HG02642 (cell line): ENCODE data around the gene PAFAH1B2.
"Not testable (repeated sequence)": the region's sequence is repeated elsewhere in the genome, so short reads cannot be mapped to it uniquely, and the experiment has no call there.

ENCODE experiments used
- ATAC-seq: cut with Tn5 transposase; IDR thresholded peaks from one replicate; pipeline ENCODE4 v1.9.1; 2021; ENCODE audit warnings: mild to moderate bottlenecking; ENCODE audit not compliant: unreplicated experiment, poor library complexity

The PAFAH1B2 gene, protein sequence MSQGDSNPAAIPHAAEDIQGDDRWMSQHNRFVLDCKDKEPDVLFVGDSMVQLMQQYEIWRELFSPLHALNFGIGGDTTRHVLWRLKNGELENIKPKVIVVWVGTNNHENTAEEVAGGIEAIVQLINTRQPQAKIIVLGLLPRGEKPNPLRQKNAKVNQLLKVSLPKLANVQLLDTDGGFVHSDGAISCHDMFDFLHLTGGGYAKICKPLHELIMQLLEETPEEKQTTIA

DNA sequence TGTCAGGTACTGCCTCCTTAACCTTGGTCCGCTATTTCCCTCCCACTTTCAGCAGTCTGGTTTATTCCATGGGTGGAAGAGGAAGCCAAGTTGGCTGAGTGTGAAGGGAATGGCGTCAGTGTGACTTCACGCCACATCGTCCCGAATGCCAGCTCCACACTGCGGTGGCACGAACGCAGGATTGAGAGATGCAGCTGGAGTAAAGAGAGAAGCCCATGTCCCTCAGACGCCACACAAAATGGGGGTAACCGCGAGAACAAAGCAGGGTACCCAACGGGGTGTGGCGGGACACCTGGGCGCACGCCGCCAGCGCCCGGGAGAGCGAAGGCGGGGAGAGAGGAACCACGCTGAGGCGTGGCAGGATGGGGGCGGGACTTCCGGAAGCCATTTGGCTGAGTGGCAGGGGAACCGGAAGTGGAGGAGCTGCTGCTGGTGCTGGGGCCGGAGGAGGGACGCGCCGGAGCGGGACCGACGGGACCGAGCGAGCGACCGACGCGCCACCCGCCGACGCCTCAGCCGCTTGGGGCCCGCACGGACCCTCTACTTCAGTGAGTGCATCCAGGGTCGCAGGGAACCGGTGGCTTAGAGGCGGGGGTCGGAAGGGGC, at the start of gene PAFAH1B2:
Gene PAFAH1B2, plus strand, starts transcription at position 417 of the 606 bp plus-strand sequence. CDS start 8,161 bp downstream, outside the sequence.
- peak; percentile 96 for ATAC-seq

DNA sequence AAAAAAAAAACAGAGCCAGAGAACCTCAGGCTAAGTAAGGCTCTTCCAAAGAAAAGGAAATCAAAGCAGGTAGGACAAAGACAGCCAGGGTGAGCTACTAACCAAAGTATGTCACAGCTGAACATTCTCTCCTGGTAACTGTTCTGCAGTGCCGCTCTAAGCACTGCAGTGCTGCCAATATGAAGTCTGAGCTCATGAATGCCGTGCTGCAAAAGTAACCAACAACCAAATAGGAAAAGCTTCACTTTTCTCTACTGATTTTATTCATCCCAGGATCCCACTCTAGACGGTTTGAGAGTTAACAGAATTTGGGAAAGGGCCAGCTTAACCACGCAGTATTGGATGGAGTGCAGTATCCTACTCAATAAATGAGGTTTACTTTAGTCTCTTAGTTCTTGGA, 49.3 kb upstream of the PAFAH1B2 start:
- ATAC-seq: no peak

DNA sequence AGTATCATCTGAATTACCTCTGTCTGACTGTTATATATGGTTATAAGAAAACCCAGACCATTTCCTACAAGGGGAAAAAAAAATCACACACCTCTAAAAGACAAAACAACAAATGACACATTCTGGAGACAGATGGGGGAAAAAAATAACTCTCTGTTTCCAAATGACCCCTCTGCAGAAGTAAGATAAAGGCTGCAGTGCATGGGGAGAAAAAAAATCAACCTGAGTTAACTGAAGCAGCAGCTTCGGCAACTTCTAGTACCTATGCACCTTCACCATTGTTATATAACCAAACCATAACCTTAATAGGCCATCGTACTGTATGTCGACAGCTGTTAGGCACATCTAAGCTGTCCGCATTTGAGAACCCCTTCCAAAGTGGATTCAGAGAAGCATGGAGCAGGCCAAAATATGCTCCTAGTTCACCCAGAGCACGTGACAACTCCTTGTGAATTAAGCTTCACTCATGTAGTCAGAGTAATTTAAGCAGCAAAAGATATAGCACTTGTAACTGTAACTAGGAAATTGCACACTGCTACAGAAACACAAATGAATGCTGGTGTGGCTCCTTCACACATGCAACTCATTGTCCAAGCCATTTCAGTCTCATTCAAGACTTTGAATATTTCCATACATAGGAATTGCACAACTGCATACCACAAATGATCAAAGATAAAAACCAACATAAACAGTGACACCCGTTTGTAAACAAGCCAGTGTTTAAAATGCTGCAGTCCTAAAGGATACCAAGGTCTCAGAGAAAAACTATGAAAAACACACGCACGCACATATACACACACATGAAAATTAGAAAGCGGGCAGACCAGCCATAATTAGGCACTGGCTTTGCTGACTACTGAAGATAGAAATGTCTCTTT, 48.6 kb upstream of the PAFAH1B2 start:
- no peak for ATAC-seq

DNA sequence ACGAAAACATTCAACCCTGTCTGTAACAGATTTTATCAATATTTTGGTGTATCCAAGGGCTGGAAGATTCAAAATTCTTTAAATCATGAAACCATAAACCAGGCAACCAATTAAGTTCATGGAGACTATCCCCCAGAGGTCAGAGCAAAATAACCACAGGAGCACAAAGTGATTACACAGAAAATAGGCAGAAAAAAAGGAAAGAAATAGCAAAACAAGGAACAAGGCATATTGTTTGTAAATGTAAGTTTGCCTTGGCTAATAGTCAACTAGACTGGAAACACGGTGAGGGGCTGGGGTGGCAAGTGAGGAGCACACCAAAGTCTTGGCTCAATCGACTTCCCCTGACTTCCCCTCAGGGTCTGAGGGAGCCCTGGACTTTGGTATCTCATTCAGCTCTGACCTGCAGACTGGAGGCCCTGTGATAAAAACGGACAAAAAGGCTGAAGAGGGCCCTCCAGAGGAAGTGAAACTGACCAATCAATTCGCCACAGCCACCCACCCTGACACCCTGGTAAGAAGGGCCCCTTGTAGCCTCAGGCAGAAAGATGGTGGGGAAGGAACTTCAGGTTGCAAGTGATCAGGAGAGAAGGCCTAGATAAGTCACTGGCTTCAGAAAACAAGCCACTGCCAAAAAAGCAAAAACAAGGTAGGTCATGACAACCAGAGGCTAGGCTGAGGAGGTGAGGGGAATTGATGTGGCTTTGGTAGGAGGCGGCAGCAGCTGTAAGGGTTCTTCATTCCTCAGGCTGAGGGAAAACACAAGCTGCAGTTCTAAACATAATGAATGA, 47.7 kb upstream of the PAFAH1B2 start:
- ATAC-seq: no peak

DNA sequence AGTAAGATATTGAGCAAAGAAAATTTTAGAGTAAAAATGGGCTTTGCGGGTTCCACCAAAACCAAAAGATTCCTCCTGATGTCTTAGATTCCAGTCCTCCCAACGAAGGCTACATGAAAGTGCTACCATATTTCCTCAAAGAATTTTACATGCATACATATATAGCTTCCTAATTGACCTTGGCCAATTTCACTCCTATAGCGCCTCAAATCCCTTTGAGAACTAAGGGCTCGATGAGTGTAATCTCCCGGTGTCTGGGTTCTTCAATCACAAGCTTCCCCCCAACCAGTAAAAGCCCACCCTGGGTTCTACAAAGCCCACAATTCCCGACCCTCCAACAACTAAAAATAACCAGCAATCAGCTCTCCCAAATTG, 47.1 kb upstream of the PAFAH1B2 start:
- no peak for ATAC-seq

DNA sequence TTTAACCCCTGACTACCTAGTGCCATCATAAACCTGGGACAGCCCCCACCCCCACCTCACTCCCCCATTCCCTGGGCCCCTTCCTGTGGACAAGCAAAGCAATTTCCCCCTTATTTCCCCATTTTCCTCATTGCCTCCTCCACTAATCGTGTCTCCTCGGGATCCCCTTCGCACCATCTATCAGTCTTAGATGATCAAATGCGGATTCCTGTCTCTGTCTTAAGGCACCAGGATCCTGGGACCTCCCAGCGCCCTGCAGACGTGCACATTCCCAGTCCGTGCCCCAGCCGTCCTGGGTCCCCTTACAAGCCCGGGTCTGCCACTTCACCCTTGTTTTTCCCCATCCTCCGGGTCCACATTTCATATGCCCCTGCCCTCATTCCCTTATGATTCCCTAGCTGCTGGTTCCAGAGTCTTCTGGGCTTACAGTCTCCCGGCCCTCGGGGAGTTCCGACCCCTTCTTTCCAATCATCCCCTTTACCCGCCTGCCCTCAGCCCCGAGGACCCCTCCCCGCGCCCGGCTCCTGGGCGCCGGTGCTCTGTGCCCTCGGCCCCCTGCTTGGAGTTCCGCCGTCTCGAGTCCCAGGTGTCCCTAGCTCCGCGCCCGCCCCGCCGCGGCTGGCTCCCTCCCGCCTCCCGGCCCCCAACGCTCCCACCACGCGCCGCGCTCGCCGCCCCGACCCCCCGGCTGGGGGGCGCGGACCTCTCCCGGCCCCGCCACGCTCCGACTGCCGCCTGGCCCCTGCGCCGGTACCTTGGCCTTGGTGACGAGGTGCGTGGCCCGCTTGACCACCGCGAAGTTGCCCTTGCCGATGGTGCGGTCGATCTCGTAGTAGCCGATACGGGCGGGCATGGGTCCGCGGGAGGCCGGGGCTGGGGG, 46.5 kb upstream of the PAFAH1B2 start:
- peak; percentile 36 for ATAC-seq

DNA sequence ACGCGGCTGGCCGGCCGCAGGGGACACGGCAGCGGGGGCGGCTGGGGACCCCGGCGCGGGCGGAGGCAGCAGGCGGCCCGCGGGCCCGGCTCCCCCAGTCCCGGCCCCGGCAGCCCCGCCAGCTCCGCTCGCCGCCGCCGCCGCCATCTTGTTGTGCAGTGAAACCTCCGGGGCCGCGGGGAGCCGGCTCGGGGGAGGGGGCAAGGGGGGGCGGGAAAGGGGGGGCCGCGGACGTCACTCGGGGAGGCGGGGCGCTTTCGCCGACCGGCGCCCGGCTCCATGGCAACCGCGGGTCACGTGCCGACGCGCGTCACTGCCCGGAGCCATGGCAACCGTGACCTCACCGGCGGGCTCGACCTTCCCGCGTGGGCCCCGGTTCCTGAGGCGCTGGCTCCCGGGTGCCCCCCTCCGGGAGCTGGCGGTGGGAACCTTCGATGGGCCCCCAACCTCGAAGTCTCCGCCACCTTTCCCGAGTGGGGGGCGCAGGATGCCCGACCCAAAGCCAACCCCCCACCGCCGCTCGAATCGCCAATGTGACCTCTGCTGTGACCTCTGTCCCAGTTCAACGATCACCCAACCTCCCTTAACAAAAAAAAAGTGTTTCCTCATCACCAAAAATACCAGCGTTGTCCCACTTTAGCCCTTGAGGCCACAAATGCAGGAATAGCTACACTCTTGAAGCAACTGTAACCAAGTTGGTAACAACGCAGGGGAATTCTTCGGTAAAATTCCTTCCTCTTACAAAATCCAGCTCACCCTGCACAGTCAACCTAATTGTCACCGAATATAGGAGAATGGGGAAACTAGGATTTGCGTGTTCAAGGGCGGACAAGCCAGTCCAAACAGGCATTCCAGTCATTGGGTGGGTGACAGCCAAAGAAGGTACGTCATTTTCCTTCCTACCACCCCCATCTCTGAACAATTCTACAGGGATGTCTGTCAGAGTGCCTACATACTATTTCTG, 45.5 kb upstream of the PAFAH1B2 start, which contains the start of gene SIK3:
Gene SIK3, minus strand, starts transcription at position 160 of the 964 bp plus-strand sequence. Its CDS starts 13 bp downstream, at position 147.
- ATAC-seq: peak; percentile 88

DNA sequence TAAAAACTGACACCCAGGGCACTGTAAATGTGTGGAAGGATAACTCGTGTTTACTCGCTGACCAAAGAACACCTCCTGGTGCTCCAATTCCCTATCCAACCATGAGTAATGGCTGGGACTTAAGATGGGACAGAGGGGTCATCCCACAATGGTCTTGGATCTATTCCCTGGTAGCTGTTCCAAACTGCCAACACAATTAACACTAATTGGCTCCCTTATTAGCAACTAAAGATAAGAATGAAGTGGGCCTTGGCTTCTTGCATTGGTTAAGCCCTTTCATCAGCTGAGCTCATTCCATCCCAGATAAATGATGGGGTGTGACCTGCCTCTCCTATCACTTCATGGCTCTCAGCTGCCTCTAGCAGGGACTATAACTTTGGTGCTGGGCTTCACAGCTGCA, 44.4 kb upstream of the PAFAH1B2 start:
- no peak for ATAC-seq

DNA sequence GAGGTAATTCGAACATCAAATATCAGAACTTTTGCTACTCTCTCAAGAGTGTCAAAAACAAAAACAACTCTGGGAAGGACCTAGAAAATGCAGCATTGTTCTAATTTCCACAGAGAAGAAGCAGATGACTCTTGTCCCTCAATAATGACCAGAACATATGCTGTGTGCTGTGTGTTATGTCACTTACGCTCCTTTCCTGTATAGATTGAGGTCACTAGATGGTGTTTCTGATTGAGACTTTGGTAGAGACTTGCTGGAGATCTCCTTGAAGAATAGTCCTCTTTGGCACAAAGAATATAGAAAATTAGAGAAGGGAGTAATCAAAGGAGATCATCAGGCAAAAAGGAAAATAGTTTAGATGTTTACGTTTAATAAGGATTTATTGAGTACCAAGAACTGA, 43.5 kb upstream of the PAFAH1B2 start:
- no peak for ATAC-seq

DNA sequence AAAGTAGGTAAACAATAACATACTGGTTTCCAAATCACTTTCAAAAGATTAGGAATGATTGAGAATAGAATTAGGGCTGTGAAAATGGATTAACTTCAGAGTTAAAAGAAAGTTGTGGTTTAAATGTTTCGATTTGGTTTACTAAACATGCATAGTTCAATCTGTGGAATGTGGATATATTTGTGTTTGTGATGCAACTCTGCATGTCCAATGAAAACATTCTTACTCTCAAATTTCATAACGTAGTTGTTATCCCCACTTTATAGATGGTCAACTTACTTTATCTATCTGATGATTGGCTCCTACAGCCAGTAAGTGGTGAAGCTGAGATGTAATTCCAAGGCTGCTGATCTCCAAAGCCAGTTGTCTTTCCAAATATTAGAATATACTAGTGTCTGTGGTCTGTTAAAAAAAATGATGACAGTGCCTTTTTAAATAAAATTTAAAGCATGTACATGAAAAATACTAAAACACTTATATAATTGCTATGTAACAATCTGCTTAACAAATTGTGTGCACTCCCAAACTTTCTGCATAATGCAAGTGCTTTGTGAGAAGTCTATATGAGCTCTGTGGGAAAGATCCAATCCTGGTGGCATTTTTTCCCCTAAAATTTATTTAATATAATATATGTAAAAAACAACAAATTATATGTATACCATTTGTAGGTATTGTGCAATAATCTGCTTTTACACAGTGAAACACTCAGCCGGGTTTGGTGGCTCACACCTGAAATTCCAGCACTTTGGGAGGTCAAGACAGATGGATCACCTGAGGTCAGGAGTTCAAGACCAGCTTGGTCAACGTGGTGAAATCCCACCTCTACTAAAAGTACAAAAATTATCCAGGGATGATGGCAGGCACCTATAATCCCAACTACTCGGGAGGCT, 36.1 kb upstream of the PAFAH1B2 start:
- ATAC-seq: no peak

DNA sequence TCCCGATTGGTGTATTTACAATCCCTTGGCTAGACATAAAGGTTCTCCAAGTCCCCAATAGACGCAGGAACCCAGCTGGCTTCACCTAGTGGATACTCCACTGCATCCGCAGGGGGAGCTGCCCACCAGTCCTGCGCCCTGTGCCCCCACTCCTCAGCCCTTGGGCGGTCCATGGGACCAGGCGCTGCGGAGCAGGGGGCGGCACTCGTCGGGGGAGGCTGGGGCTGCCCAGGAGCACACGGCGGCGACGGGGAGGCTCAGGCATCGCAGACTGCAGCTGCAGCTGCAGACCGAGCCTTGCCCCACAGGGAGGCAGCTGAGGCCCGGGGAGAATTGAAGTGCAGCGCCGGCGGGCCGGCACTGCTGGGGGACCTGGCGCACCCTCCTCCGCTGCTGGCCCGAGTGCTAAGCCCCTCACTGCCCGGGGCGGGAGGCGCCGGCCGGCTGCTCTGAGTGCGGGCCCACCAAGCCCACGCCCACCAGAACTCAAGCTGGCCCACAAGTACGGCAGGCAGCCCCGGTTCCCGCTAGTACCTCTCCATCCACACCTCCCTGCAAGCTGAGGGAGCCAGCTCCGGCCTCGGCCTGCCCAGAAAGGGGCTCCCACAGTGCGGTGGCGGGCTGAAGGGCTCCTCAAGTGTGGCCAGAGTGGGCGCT, 33.7 kb upstream of the PAFAH1B2 start:
- ATAC-seq: no peak

DNA sequence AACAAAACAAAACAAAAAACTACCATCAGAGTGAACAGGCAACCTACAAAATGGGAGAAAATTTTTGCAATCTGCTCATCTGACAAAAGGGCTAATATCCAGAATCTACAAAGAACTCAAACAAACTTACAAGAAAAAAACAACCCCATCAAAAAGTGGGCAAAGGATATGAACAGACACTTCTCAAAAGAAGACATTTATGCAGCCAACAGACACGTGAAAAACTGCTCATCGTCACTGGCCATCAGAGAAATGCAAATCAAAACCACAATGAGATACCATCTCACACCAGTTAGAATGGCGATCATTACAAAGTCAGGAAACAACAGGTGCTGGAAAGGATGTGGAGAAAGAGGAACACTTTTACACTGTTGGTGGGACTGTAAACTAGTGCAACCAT, 31.6 kb upstream of the PAFAH1B2 start:
- not testable (repeated sequence) for ATAC-seq

DNA sequence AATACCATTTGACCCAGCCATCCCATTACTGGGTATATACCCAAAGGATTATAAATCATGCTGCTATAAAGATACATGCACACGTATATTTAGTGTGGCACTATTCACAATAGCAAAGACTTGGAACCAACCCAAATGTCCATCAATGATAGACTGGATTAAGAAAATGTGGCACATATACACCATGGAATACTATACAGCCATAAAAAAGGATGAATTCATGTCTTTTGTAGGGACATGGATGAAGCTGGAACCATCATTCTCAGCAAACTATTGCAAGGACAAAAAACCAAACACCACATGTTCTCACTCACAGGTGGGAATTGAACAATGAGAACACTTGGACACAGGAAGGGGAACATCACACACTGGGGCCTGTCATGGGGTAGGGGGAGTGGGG, 31.1 kb upstream of the PAFAH1B2 start:
- not testable (repeated sequence) for ATAC-seq

DNA sequence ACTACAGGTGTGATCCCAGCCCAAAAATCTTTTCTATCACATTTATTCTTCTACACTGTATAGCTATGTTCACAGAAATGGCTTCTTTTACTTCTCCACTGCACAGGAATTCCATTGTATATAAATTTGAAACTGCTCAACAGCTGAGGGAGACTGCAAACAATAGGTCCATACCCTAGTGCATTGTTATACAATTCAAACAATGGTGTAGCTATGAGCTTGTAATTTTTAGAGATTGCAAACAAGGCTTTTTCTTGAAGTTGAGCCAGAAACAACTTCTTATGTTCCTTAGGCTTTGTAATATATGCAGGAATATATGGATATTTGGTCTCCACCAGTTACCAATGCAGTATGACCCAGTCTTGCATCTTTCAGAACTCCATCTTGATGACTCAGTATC, 26.4 kb upstream of the PAFAH1B2 start:
- no peak for ATAC-seq

DNA sequence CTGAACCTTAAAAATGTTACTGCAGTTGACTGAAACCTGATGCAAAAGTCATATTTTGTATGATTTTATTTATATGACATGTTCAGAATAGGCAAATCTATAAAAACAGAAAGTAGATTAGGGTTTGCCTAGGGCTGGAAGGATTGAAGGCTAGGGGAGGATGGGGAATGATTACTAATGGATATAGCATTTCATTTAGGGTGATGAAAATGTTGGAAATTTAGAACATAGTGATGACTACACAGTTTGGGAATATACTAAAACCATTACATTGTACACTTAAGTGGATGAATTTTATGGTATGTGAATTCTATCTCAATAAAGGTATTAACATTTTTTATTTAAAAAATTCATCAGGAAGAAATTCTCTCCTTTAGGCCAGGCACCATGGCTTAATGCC, 22.9 kb upstream of the PAFAH1B2 start:
- ATAC-seq: no peak

DNA sequence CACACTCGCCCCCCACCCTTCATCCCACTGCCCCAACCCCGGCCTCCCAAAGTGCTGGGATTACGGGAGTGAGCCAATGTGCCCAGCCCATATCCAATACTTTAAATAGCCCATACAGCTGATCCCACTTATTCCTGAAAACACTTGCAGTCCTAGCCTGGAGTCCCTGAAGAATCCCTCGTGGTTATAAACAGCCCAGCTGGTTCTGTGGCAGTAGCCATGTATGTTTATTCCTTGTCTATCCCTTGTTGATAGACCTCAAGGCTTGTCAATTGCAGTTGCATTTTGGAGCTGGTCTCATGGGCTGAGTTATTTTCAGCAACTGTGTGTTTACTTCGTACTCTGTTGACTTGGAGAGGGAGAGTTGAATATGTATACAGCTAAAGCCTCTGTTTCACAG, 21.5 kb upstream of the PAFAH1B2 start:
- no peak for ATAC-seq
